Calu3 (cell line): ENCODE results near the gene VSTM2B. TPM values are rescaled to one million over a fixed set of nuclear protein-coding genes. Genes with fewer than 3 reads are reported as not detected.

ENCODE experiments used
- BruUV-seq: library from RNA; stranded (reverse); fragments of 400-500 nt; replicated peaks from 2 replicates; lab custom pipeline; 2021; lab: Mats Ljungman, UMichigan
- CTCF ChIA-PET: fragments of 300-600 bp; sonication (Branson Sonifier 250); formaldehyde crosslinking; loops from one replicate; lab custom pipeline; 2022; ENCODE audit warnings: antibody characterized with exemption; lab: Charles Lee
- DNase-seq: peaks from one replicate; pipeline ENCODE4 v3.0.0; 2022
- H3K27ac Mint-ChIP-seq: one replicate; pipeline ENCODE4 v1.8.0; 2022; ENCODE audit warnings: mixed read lengths; ENCODE audit not compliant: unreplicated experiment
- H3K27me3 Mint-ChIP-seq: one replicate; pipeline ENCODE4 v1.8.0; 2022; ENCODE audit warnings: mixed read lengths; ENCODE audit not compliant: unreplicated experiment
- H3K36me3 Mint-ChIP-seq: one replicate; pipeline ENCODE4 v1.8.0; 2022; ENCODE audit warnings: mild to moderate bottlenecking, moderate library complexity, mixed read lengths; ENCODE audit not compliant: insufficient read depth, unreplicated experiment
- H3K4me1 Mint-ChIP-seq: one replicate; pipeline ENCODE4 v1.8.0; 2022; ENCODE audit warnings: mild to moderate bottlenecking, low read depth, mixed read lengths; ENCODE audit not compliant: unreplicated experiment
- H3K4me3 Mint-ChIP-seq: one replicate; pipeline ENCODE4 v1.8.0; 2022; ENCODE audit warnings: mild to moderate bottlenecking, low read depth, moderate library complexity, mixed read lengths; ENCODE audit not compliant: unreplicated experiment
- H3K9me3 Mint-ChIP-seq: one replicate; pipeline ENCODE4 v1.8.0; 2022; ENCODE audit warnings: low read depth, mixed read lengths; ENCODE audit not compliant: unreplicated experiment
- CTCF ChIP-seq: fragments of 200-600 bp; IDR thresholded peaks from one replicate; pipeline ENCODE4 v1.8.0; 2022; ENCODE audit warnings: antibody characterized with exemption; ENCODE audit not compliant: unreplicated experiment
- intact Hi-C: fragments of 100-400 bp; cut with micrococcal nuclease; formaldehyde crosslinking; loops from one replicate; pipeline ENCODE4 v1.10.0; 2022; ENCODE audit not compliant: unreplicated experiment
- total RNA-seq: library from RNA; stranded (reverse); gene quantifications from 2 replicates; pipeline ENCODE4 v1.2.3, GENCODE V29; 2022

Gene VSTM2B
- total RNA-seq, 1 experiment from 2014 or later: not detected

DNA sequence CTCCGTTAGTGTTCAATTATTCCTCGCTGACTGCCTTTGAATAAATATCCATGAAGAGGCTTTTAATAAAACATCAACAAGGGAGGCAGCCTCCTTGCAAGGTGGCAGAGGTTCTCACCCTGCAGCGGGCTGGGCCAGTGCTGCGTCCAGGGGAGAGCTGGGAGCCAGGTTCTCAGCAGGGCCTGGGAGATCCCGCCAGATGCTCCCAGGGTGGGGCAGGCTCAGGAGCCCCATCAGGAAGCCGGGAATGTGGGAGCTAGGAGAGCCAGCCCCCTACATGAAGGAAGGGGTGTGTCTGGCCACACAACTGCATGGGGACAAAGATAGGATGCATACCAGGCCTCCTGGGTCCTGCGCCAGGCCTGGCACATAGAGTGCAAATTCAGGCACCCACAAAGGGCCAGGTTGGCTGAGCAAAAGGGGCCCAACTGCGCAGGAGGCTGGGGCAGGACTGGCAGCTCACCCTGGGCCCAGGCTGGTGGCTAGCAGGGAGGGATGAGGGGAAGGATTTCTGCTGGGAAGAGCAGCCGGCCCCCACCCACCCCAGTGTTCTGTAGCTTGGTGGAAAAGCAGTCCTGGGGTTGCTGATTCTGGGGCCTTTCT, 22.8 kb downstream of the VSTM2B start:
- intact Hi-C loops: no loop called here
- BruUV-seq: no TSS peak
- no peaks in the 10 kb centered on the region for H3K4me1 Mint-ChIP-seq
- H3K27me3 Mint-ChIP-seq: peaks cover 57% of the 10 kb centered on the region
- CTCF ChIA-PET: no interaction called here
- H3K9me3 Mint-ChIP-seq: no peaks in the 10 kb centered on the region
- H3K4me3 Mint-ChIP-seq: no peak overlapping the region
- no peaks in the 10 kb centered on the region for H3K36me3 Mint-ChIP-seq
- no peak for TF ChIP-seq CTCF
- H3K27ac Mint-ChIP-seq: no peak overlapping the region
- no peak for DNase-seq

- H3K4me3 Mint-ChIP-seq: no peak overlapping the region
- CTCF ChIA-PET: no interaction called here
- BruUV-seq: no TSS peak
- peaks cover 65% of the 10 kb centered on the region for H3K27me3 Mint-ChIP-seq
- no peak overlapping the region for H3K27ac Mint-ChIP-seq
- peaks cover 3% of the 10 kb centered on the region for H3K9me3 Mint-ChIP-seq
- intact Hi-C loops: no loop called here
- H3K36me3 Mint-ChIP-seq: no peaks in the 10 kb centered on the region
- no peaks in the 10 kb centered on the region for H3K4me1 Mint-ChIP-seq
- no peak for DNase-seq
- TF ChIP-seq CTCF: no peak
These were observed 23.6 kb downstream of the VSTM2B start for GRCh38 chr19:29549105-29550070.

- DNase-seq: no peak
- no peak for TF ChIP-seq CTCF
- intact Hi-C loops: no loop called here
- no TSS peak for BruUV-seq
- no peak overlapping the region for H3K27ac Mint-ChIP-seq
- no peaks in the 10 kb centered on the region for H3K36me3 Mint-ChIP-seq
- H3K9me3 Mint-ChIP-seq: peaks cover 3% of the 10 kb centered on the region
- H3K4me1 Mint-ChIP-seq: no peaks in the 10 kb centered on the region
- H3K27me3 Mint-ChIP-seq: peaks cover 68% of the 10 kb centered on the region
- CTCF ChIA-PET: no interaction called here
- no peak overlapping the region for H3K4me3 Mint-ChIP-seq
These were observed 25.1 kb downstream of the VSTM2B start for GRCh38 chr19:29550896-29551295.

DNA sequence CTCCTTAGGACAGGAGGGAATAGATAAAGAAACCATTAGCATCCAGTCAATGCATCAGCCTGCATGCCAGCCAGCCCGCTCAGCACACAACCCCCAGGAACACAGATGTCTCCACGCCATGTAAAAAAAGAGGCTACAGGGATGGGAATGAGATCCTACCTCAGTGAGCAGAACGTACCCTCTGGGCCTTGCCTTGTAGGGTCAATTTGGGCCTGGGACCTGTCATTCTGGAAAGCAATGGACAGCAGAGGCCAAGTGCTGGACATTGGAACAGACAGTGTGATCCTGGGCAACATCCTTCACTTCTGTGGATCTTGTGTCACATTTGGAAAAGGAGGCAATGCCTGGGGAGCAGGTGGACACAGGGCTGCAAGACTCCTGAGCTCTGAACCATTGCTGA, 26.0 kb downstream of the VSTM2B start:
- no peak overlapping the region for H3K4me3 Mint-ChIP-seq
- H3K4me1 Mint-ChIP-seq: no peaks in the 10 kb centered on the region
- intact Hi-C loops: no loop called here
- TF ChIP-seq CTCF: no peak
- no peaks in the 10 kb centered on the region for H3K36me3 Mint-ChIP-seq
- CTCF ChIA-PET: no interaction called here
- peaks cover 3% of the 10 kb centered on the region for H3K9me3 Mint-ChIP-seq
- H3K27ac Mint-ChIP-seq: no peak overlapping the region
- no TSS peak for BruUV-seq
- no peak for DNase-seq
- peaks cover 73% of the 10 kb centered on the region for H3K27me3 Mint-ChIP-seq
